ENCODE results near the gene TBC1D14.
A peak's percentile ranks its signal among the peaks of the same experiment; 100 is the strongest.
"Not testable (repeated sequence)": the region's sequence is repeated elsewhere in the genome, so short reads cannot be mapped to it uniquely, and the experiment has no call there.

The TBC1D14 gene

DNA sequence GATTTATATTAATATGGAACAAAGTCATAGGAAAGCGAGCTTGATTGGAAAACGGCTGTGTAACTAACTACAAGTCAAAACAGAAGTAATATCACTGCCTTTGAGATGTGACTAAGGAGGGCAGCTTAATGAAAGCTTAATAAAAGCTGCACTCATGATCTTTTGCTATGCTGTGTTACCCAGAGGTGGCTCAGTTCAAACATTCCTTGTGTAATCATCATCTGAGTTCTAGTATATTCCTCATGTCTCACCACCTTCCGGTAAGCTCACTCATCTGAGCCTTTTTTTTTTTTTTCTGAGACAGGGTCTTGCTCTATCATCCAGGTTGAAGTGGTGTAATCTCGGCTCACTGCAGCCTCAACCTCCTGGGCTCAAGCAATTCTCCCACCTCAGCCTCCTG, 153.2 kb downstream of the TBC1D14 start:
- no peak for DNase-seq (ENCODE audit: low read depth)

DNA sequence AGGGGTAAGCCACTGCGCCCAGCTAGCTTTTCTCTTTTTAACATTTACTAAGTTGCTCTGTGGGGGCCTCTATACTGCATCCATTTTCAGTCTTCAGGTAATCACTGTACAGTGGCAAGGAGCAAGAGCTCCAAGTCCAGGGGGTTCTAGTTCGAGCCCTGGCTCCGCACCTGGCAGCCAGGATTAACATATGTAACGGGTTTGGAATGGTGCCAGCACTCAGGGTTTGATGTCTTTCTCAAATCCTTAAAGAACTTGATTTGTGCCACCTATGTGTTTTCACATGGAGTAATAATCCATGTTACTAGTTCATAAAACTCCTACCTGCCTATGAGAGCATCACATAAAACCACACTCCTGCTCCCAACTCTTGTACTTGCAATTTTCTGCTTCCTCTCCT, 153.7 kb downstream of the TBC1D14 start:
- no peak for DNase-seq (ENCODE audit: low read depth)

DNA sequence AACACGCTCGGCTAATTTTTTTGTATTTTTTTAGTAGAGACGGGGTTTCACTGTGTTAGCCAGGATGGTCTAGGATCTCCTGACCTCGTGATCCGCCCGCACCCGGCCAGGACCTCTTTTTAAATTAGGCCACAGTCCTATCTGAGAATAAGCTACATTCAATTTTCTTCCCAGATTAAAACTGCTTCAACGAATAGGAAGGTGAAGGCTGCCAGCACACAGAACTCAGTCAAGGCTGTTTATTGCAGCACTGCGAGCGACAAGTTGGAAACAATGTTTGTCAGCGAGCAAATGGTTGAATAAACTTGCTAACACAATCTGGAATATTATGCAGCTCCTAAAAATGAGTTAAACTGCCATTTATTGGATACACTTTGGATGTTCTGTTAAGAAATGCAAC, 156.4 kb downstream of the TBC1D14 start:
- DNase-seq (ENCODE audit: low read depth): no peak

DNA sequence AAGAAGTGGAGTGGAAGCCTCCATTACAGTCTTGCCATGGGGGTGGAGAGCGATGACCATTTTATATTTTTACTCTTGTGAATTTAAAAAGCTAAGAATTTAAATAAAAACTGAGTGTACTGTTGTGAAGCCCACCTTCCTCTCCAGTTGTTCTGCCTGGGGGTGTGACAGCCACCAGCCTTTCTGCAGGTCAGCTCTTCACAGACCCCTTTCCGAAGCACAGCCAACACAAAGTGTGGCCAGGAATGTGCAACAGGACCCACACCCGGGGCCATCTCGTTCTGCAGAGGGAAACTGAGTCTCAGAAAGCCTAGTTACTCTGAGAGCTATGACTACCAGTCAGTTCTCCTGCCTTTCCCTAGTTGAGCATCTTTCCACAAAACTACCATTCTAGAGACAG, 156.9 kb downstream of the TBC1D14 start:
- DNase-seq (ENCODE audit: low read depth): no peak

DNA sequence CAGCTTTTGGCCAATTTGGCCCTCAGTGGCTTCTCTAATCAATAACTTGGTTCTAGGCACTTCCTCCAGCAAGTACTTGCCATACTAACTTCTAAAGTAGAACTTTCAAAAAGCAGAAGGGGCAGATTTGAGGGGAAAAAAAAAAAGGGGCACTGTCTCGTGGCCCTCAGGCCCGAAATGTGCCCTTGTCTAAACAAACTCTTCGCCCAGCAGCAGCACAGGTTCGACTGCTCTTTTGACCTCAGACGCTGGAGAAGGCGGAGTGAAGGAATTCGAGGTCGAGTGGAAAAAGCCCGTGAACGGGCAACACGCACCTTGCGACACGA, 157.5 kb downstream of the TBC1D14 start:
- DNase-seq (ENCODE audit: low read depth): no peak

DNA sequence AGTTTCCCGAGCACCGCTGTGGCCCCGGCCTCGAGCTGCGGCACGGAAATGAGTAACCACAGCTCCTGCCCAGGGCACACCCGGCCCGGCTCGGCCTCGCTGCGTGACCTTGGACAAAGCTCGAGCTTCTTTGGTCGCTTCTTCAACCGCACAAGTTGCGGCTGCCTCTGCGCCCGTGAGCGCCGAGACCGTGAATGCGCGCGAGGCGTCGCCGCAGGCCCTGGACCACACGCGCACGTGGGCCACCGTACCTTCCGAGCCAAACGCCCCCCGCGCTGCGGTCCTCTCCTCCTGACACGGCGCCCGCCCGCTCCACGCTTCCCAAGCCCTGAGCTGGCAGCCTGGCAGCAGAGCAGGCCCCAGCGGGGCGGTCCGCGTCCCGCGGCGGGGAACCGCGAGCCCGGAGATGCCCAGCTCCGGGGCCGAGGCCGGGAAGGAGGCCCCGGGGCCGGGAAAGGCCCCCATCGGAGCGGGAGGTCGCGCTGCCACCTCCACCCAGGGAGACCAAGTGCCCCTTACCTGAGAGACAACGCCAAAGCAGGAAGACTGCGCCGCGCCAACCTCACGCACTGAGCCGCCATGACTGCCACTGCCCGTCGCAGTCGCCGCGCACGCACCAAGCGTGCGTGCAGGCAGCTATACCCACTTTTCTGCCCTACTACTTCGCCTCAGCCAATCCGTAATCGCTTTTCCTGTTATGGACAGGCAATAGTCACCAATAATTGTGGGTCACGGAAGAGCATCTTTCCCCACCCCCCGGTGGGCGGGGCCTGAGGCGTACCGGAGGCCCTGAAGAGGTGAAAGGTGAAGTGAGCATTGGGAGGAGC, 158.0 kb downstream of the TBC1D14 start, which contains the start of gene GRPEL1:
TSS of gene GRPEL1 (minus strand) at position 613 of the 827 bp plus-strand sequence. CDS start at position 581, 32 bp downstream.
- DNase-seq (ENCODE audit: low read depth): peak; percentile 30

DNA sequence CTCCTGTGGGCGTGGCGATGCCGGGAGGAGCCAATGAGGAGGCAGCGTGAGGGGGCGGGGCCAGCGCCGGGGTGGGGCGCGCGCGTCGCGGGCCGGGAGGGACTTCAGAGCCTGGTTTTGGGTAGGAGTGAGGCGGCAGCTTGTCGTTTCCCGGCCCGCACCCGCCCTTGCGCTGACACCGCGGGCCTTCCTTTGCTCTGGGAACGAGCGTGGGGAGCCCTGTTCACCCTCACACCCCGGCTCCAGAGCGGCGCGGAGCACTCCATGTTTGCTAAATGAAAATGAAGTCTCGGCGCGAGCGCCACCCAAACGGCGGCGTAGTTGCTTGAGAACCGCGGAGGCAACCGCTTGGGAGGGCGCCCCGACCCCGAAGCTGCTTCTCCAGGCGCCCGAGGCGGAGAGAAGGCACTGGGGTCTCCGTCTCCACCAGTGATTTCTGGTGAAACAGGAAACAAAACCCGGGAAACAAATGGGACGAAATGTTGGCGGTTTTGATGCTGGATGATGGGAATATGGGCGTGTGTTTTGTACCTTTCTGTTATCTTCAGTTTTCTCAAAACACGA, 158.7 kb downstream of the TBC1D14 start:
- peak; percentile 99 for DNase-seq (ENCODE audit: low read depth)

DNA sequence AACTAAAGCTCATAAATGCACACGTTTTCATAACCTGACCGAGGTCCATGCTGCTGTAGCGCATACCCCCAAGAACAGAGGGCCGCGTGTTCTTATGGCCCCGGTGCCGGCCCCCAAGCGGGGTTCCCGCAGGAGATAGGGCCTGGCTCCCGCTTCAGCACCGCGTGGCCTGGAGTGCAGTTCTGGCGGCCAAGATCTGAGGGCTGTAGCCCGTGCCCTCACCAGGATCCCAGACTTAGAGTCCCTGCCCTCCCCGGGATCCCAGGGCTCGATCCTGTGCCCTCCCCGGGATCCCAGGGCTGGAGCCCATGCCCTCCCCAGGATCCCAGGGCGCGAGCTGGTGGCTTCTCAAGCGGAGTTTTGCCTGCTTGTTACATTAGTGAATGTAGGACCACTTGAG, 159.3 kb downstream of the TBC1D14 start:
- no peak for DNase-seq (ENCODE audit: low read depth)

DNA sequence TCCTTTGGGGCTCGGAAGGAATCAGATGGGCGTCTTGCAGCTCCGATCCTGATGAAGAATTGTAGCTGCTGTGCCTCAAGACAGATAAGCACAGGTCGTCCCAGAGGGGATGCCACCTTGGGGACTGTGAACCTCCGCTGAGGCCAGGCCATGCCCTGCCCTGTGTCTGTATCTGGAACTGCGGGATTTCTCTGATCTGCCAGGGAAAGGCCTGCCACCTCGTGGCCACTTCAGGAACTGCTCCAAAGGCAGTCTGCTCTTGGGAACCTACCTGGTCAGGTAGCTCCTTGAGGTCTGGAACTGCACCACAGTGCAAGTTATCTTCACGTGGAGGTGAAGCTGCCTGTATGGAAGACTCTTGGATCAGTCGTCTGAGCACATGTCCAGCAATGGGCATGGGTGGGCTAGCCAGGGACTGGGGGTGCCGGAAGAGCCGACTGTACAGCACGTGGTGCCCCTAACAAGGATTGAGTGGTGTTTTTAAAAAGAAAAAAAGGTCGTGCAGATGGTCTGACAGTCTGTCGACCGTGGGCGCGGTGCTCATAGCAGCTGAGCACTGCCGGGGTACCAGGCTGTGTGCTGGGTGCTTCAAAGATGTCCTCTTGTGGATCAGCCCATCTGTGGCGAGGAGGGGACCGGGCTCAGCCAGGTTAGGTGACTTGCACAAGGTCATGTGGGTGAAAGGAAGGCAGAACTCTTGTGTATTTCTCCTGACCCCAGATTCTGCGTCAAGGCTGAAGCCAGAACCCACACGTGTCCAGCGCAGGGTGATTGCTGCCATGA, 161.3 kb downstream of the TBC1D14 start:
- DNase-seq (ENCODE audit: low read depth): peak; percentile 65

DNA sequence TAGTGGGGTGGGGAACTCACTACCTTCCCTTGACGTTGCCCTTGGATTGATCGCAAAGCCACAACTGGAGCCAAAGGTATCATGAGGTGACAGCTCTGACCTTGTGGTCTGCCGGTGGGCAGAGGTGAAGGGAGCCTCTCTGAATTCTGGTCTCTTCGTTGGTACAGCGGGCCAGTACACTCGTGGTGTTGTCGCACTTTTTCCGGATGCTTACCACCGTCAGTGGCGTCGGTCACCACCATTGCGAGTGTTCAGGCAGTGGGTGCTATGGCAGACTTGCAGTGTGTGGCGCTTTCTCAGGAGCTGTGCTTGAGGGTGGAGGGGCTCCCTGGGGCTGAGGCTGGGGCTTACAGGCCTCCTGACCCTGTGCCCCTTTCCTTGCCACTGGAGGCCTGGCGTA, 163.4 kb downstream of the TBC1D14 start:
- DNase-seq (ENCODE audit: low read depth): no peak

DNA sequence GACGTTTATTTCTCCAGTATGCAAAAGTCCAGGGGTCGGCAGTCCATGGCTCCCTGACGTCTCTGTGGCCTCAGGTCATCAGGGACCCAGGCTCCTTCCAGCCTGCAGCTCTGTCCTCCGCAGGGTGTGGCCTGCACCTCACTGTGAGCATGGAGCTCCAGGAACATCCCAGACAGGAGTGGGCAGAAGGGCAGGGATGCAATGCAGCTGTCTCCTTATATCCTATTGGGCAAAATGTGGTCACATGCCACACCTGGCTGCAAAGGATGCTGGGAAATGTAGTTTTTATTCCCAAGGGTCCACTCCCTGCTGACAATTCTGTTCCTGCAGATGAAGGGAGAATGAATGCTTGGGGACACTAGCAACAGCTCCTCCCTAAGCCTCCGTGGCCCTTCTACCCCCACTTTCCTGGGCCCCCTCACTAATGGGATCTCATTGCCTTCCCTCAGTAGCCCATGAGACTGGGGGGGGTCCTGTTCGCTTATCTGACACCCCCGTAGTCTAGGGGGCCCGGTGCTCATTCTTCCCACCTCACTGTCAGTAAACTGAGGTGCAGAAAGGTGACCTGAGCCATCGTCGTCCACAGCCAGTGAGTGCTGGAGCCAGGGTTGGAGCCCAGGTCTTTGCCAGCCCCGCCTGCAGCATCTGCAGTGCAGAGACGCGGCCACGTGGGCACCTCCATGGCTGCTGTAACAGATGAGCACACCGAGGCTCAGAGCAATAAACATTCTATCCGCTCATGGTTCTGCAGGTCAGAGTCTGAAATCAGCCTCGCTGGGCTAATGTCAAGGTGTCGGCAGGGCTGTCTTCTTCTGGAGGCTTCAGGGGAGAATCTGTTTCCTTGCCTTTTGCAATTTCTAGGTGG, 164.1 kb downstream of the TBC1D14 start:
- no peak for DNase-seq (ENCODE audit: low read depth)

DNA sequence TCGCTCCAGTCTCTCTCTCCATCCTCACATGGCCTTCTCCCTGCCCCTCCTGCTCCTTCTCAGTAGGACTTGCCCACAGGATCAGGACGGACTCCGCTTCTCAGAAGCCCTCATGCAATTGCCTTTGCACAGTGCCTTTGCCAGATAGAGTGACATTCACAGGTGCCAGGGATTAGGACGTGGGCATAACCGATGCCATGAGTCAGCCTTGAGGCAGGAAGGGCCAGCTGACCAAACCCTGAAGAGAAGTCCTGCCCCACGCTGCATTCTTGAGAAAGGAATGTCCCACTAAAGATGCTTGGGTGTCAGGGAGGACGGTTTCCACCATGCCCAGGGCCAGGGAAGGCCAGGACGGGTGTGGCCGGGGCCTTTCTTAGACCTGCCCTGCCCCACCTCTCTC, 164.8 kb downstream of the TBC1D14 start:
- no peak for DNase-seq (ENCODE audit: low read depth)

DNA sequence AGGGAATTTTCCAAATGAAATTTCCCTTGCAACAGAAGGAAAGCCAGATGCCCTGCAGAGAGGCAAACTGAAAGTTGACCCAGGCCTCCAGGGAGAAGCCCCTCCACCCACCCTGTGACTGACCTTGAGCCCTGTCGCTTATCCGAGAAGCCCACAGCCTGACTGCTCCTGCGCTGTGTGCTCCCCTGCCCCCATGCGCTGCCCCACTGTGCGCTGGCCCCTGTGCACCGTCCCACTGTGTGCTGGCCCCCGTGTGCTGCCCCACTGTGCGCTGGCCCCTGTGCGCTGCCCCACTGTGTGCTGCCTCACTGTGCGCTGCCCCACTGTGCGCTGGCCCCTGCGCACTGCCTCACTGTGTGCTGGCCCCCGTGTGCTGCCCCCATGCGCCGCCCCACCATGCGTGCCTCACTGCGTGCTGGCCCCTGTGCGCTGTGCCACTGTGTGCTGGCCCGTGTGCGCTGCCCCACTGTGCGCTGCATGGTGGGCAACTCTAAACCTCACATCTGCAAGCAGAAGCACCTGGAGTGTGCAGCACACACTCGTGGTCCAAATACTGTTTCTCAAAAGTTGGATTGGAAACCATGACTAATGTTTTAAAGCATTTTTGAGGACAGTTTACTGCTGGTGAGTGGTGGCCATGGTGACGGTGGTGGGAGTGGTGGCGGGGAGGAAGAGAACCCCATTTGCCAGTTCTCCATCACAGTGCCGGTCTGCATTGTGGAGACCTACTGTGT, 166.5 kb downstream of the TBC1D14 start:
- DNase-seq (ENCODE audit: low read depth): no peak

DNA sequence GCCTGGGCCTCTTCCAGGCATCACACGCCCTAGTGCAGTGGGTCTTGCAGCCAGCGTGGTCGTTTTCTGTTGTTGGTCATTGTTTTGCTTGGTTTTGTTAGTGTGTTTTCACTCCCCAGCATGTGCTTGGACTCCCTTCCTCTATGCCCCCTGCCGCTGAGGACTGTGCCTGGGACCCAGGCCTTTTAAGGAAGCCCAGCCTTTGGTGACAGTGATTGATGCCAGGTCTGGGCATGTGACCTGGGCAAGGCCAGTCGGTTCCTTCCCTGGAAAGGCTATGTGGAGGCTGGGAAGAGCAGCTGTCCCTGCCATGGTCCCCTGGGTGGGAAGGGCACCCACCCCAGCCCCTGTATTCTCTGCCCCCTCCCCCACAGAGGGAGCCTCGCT, 167.1 kb downstream of the TBC1D14 start:
- DNase-seq (ENCODE audit: low read depth): no peak

DNA sequence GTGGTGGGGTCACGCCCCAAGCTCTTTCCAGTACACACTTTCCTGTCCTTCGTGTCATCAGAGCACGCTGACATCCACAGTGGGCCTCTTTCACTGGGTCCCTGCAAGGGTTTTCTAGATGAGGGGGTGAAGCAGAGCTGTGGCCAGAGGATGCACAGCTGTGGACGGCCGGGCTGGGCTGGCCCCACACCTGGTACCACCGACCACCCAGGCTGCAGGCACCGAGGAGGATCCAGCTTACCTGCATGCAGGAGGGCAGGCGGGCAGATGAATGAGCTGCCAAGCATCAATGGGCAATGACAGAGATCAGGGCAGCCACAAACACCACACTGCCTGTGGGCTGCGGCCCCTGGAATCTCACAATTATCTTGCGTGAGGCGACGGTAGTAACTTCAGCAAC, 167.7 kb downstream of the TBC1D14 start:
- no peak for DNase-seq (ENCODE audit: low read depth)

DNA sequence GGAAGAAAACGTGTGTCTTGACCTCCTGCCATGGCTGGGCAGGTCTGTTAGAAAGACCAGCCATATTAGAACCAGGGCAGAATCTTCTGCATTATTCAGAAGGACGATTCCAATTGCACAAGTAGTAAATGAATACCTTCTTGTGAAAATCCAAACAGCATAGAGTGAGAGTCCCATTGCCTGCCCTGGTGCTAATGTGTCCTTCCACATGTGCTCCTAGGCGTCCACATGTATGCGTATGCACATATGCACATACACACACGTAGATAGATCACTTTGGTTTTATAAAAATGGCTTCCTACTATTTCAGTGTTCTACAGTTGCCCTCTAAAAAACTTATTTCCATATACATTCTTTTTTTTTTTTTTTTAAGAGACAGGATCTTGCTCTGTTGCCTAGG, 168.4 kb downstream of the TBC1D14 start:
- no peak for DNase-seq (ENCODE audit: low read depth)

DNA sequence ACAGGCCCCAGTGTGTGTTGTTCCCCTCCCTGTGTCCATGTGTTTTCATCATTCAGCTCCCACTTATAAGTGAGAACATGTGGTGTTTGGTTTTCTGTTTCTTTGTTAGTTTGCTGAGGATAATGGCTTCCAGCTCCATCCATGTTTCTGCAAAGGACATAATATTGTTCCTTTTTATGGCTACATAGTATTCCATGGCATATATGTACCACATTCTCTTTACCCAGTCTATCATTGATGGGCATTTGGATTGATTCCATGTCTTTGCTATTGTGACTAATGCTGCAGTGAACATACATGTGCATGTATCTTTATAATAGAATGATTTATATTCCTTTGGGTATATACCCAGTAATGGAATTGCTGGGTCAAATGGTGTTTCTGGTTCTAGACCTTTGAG, 169.9 kb downstream of the TBC1D14 start:
- DNase-seq (ENCODE audit: low read depth): not testable (repeated sequence)

DNA sequence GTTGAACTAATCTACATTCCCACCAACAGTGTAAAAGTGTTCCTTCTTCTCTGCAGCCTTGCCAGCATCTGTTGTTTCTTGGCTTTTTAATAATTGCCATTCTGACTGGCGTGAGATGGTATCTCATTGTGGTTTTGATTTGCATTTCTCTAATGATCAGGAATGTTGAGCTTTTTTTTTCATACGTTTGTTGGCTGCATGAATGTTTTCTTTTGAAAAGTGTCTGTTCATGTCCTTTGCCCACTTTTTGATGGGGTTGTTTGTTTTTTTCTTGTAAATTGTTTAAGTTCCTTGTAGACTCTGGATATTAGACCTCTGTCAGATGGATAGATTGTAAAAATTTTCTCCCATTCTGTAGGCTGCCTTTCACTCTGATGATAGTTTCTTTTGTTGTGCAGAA, 170.3 kb downstream of the TBC1D14 start:
- DNase-seq (ENCODE audit: low read depth): not testable (repeated sequence)

Measured in stimulated activated CD8-positive, alpha-beta memory T cell treated with anti-CD3 and anti-CD28 coated beads, Interleukin-15, amount 100 ng/mL, for 24 hours (primary cell).